ENCODE data around the gene RAB11FIP4.

Gene RAB11FIP4

GRCh38 chr17:31466096-31466760 is 74.8 kb downstream of the RAB11FIP4 start:
- DNase-seq (ENCODE audit: low read depth, low spot score): no peak
- H3K9me3 ChIP-seq (ENCODE audit: low read depth, low read length): no peaks in the 10 kb centered on the region
- TF ChIP-seq POLR2AphosphoS5 (IDR thresholded peaks at IDR 0.05; ENCODE audit: borderline replicate concordance, low read depth, low read length): no peak
- no peak for TF ChIP-seq EZH2 (IDR thresholded peaks at IDR 0.05)
- TF ChIP-seq FOXP2 (optimal IDR thresholded peaks at IDR 0.05; ENCODE audit: control extremely low read depth, extremely low read length, insufficient read depth): no peak
- H3K4me3 ChIP-seq: no peak overlapping the region
- H3K36me3 ChIP-seq (ENCODE audit: insufficient read depth, low read length): no peaks in the 10 kb centered on the region
- H3K27ac ChIP-seq: no peak overlapping the region
- H3K9ac ChIP-seq (ENCODE audit: insufficient read length): no peak overlapping the region

- no peak for TF ChIP-seq POLR2AphosphoS5 (IDR thresholded peaks at IDR 0.05; ENCODE audit: borderline replicate concordance, low read depth, low read length)
- Histone ChIP-seq H3K36me3 (ENCODE audit: insufficient read depth, low read length) (no peaks in the 10 kb centered on the region), H3K27ac (no peak overlapping the region), H3K9me3 (ENCODE audit: low read depth, low read length) (no peaks in the 10 kb centered on the region), H3K9ac (ENCODE audit: insufficient read length) (no peak overlapping the region), H3K4me3 (no peak overlapping the region)
- DNase-seq (ENCODE audit: low read depth, low spot score): no peak
These were observed 76.2 kb downstream of the RAB11FIP4 start for GRCh38 chr17:31467502-31468256.

- Histone ChIP-seq H3K36me3 (ENCODE audit: insufficient read depth, low read length) (no peaks in the 10 kb centered on the region), H3K4me3 (no peak overlapping the region), H3K27ac (no peak overlapping the region), H3K9ac (ENCODE audit: insufficient read length) (no peak overlapping the region), H3K9me3 (ENCODE audit: low read depth, low read length) (no peaks in the 10 kb centered on the region)
- DNase-seq (ENCODE audit: low read depth, low spot score): no peak
- TF ChIP-seq POLR2AphosphoS5 (IDR thresholded peaks at IDR 0.05; ENCODE audit: borderline replicate concordance, low read depth, low read length) (no peak), EZH2 (IDR thresholded peaks at IDR 0.05) (no peak)
These were observed 78.5 kb downstream of the RAB11FIP4 start for GRCh38 chr17:31469959-31470358.

GRCh38 chr17:31470592-31470991 is 79.1 kb downstream of the RAB11FIP4 start:
- DNase-seq (ENCODE audit: low read depth, low spot score): no peak
- H3K4me3 ChIP-seq: no peak overlapping the region
- no peak for TF ChIP-seq FOXP2 (optimal IDR thresholded peaks at IDR 0.05; ENCODE audit: control extremely low read depth, extremely low read length, insufficient read depth)
- TF ChIP-seq EZH2 (IDR thresholded peaks at IDR 0.05): no peak
- TF ChIP-seq POLR2AphosphoS5 (IDR thresholded peaks at IDR 0.05; ENCODE audit: borderline replicate concordance, low read depth, low read length): no peak
- H3K9ac ChIP-seq (ENCODE audit: insufficient read length): no peak overlapping the region
- H3K27ac ChIP-seq: no peak overlapping the region
- no peaks in the 10 kb centered on the region for H3K9me3 ChIP-seq (ENCODE audit: low read depth, low read length)
- no peaks in the 10 kb centered on the region for H3K36me3 ChIP-seq (ENCODE audit: insufficient read depth, low read length)

- TF ChIP-seq POLR2AphosphoS5 (IDR thresholded peaks at IDR 0.05; ENCODE audit: borderline replicate concordance, low read depth, low read length): no peak
- Histone ChIP-seq H3K27ac (no peak overlapping the region), H3K9me3 (ENCODE audit: low read depth, low read length) (no peaks in the 10 kb centered on the region), H3K36me3 (ENCODE audit: insufficient read depth, low read length) (no peaks in the 10 kb centered on the region), H3K9ac (ENCODE audit: insufficient read length) (no peak overlapping the region), H3K4me3 (no peak overlapping the region)
- no peak for DNase-seq (ENCODE audit: low read depth, low spot score)
These were observed 80.7 kb downstream of the RAB11FIP4 start for GRCh38 chr17:31472137-31472536.

DNA sequence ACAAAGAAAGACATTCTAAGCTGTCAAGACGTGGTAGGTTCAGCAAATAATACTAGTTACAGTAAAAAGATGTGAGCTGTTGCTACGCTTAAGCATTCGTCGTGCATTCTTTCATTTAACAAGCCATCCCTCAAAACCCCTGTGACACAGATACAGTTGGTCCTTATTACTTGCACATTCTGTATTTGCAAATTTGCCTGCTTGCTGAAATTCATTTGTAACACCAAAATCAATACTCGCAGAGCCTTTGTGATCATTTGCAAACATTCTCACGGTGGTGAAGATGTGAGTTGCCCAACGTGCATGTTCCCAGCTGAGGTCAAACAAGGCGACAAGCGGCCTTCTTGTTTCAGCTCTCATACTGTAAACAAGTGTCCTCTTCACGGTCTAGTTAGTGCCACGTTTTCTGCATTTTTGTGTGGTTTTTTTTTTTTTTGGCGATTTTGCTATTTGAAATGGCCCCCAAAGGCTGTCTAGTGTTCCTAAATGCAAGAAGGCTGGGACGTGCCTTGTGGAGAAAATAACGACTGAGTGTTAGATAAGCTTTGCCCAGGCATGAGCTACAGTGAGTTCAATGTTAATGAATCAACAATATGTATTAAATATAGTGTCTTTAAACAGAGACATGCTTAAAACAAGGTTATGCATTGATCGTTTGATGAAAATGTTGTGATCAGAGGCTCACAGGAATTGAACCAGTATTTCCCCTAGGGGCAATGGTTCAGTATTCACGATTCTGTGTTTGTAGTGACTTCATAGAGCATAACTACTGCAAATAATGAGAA is 84.1 kb downstream of the RAB11FIP4 start:
- Histone ChIP-seq H3K27ac (no peak overlapping the region), H3K9me3 (ENCODE audit: low read depth, low read length) (no peaks in the 10 kb centered on the region), H3K36me3 (ENCODE audit: insufficient read depth, low read length) (no peaks in the 10 kb centered on the region), H3K9ac (ENCODE audit: insufficient read length) (no peak overlapping the region), H3K4me3 (no peak overlapping the region)
- TF ChIP-seq POLR2AphosphoS5 (IDR thresholded peaks at IDR 0.05; ENCODE audit: borderline replicate concordance, low read depth, low read length) (no peak), EZH2 (IDR thresholded peaks at IDR 0.05) (no peak), FOXP2 (optimal IDR thresholded peaks at IDR 0.05; ENCODE audit: control extremely low read depth, extremely low read length, insufficient read depth) (no peak)
- no peak for DNase-seq (ENCODE audit: low read depth, low spot score)

DNA sequence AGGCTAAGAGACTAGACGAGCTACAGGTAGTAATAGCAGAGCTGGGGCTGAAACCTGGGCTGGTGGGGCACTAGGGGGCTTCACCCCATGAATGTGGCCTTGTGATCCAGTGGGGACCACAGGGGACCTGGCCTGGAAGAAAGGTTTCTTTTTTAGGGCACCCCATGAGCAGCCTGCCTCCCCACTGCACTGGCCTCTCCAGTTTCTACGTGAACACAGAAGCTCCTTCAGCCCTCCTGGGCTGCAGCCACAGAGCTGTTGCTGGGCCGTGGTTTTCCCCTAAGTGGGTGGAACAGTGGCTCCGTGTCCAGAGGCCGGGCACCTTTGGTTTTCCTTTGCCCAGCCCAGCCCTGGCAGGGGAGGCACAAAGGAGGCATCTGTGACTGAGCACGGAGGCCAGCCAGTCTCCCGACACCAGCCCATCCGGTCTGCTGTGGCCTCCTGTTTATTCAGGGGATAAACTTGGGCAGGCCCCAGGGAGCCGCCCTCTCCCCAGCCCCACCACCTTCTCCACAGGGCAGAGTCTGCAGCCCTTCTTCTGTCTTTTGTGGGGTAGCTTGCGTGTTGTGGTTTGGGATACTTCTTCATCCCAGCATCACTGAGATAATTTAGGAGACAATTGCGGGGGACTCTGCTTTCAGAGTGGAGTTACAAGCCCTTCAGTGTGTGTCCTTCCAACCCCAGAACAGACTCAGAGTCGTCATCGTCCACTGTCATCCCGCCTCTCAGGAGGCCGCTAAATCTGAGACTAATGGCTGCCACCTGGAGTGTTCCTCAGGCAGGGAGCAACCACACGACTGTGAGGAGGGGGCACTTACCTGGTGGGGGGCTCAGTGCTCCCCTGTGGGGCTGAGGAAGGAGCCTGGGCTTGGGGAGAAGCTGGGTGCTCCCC is 85.3 kb downstream of the RAB11FIP4 start:
- Histone ChIP-seq H3K36me3 (ENCODE audit: insufficient read depth, low read length) (no peaks in the 10 kb centered on the region), H3K9me3 (ENCODE audit: low read depth, low read length) (no peaks in the 10 kb centered on the region), H3K9ac (ENCODE audit: insufficient read length) (no peak overlapping the region), H3K4me3 (no peak overlapping the region), H3K27ac (no peak overlapping the region)
- TF ChIP-seq FOXP2 (optimal IDR thresholded peaks at IDR 0.05; ENCODE audit: control extremely low read depth, extremely low read length, insufficient read depth) (no peak), EZH2 (IDR thresholded peaks at IDR 0.05) (no peak)
- DNase-seq (ENCODE audit: low read depth, low spot score): no peak

All from SK-N-MC (cell line).